SK-N-SH treated with all-trans-retinoic acid at 6 μM for 48 hours (cell line): ENCODE results near the gene POLQ.

Experiments
- ATAC-seq: fragments of 200-7000 bp; cut with Tn5 transposase; 3 replicates; pipeline ENCODE4 v1.9.1; 2020; ENCODE audit warnings: mild to moderate bottlenecking, moderate library complexity
- ARNTL ChIP-seq: fragments of 450-650 bp; formaldehyde crosslinking; IDR thresholded peaks from 2 replicates; pipeline ENCODE4 v1.5.0; 2020; ENCODE audit warnings: low read depth, mild to moderate bottlenecking, moderate library complexity, borderline replicate concordance
- BACH2 ChIP-seq: fragments of 250-450 bp; sonication (Bioruptor Pico); IDR thresholded peaks from 2 replicates; pipeline ENCODE4 v1.9.0; 2021; ENCODE audit warnings: mild to moderate bottlenecking, borderline replicate concordance
- CSDC2 ChIP-seq: fragments of 250-450 bp; sonication (Bioruptor Pico); IDR thresholded peaks from 2 replicates; pipeline ENCODE4 v1.5.0; 2020; ENCODE audit warnings: mild to moderate bottlenecking, moderate library complexity
- ESRRG ChIP-seq: fragments of 250-450 bp; sonication (Bioruptor Pico); IDR thresholded peaks from 2 replicates; pipeline ENCODE4 v1.6.1; 2021; ENCODE audit warnings: mild to moderate bottlenecking
- GLIS3 ChIP-seq: fragments of 250-450 bp; sonication (Bioruptor Pico); IDR thresholded peaks from 2 replicates; pipeline ENCODE4 v1.5.0; 2020; ENCODE audit warnings: mild to moderate bottlenecking, moderate library complexity
- OSR1 ChIP-seq: fragments of 250-450 bp; sonication (Bioruptor Pico); IDR thresholded peaks from 2 replicates; pipeline ENCODE4 v1.8.0; 2022; ENCODE audit warnings: moderate library complexity, mild to moderate bottlenecking, inconsistent platforms
- PATZ1 ChIP-seq: fragments of 250-450 bp; sonication (Bioruptor Pico); IDR thresholded peaks from 2 replicates; pipeline ENCODE4 v1.8.0; 2020; ENCODE audit warnings: mild to moderate bottlenecking, moderate library complexity, borderline replicate concordance
- PPARA ChIP-seq: fragments of 250-450 bp; sonication (Bioruptor Pico); IDR thresholded peaks from 2 replicates; pipeline ENCODE4 v1.5.0; 2020; ENCODE audit warnings: mild to moderate bottlenecking, borderline replicate concordance
- RARB ChIP-seq: fragments of 250-450 bp; sonication (Bioruptor Pico); IDR thresholded peaks from 2 replicates; pipeline ENCODE4 v1.8.0; 2021; ENCODE audit warnings: mild to moderate bottlenecking, moderate library complexity
- SNAI2 ChIP-seq: fragments of 250-450 bp; sonication (Bioruptor Pico); IDR thresholded peaks from 2 replicates; pipeline ENCODE4 v1.5.0; 2020; ENCODE audit warnings: mild to moderate bottlenecking, moderate library complexity
- TCF4 ChIP-seq: fragments of 250-450 bp; sonication (Bioruptor Pico); IDR thresholded peaks from 2 replicates; pipeline ENCODE4 v1.8.0; 2021; ENCODE audit warnings: mild to moderate bottlenecking, moderate library complexity, borderline replicate concordance
- TOX ChIP-seq: fragments of 250-450 bp; sonication (Bioruptor Pico); IDR thresholded peaks from 2 replicates; pipeline ENCODE4 v1.8.0; 2021; ENCODE audit warnings: mild to moderate bottlenecking, moderate library complexity, borderline replicate concordance
- TSHZ2 ChIP-seq: fragments of 250-450 bp; sonication (Bioruptor Pico); IDR thresholded peaks from 2 replicates; pipeline ENCODE4 v1.5.0; 2020; ENCODE audit warnings: mild to moderate bottlenecking, moderate library complexity
- ZC3H10 ChIP-seq: fragments of 250-450 bp; sonication (Bioruptor Pico); IDR thresholded peaks from 2 replicates; pipeline ENCODE4 v1.5.1; 2021; ENCODE audit warnings: mild to moderate bottlenecking, moderate library complexity
- ZFP3 ChIP-seq: fragments of 250-450 bp; sonication (Bioruptor Pico); IDR thresholded peaks from 2 replicates; pipeline ENCODE4 v1.5.0; 2020; ENCODE audit warnings: mild to moderate bottlenecking, moderate library complexity
- ZFP30 ChIP-seq: fragments of 450-650 bp; formaldehyde crosslinking; IDR thresholded peaks from 2 replicates; pipeline ENCODE4 v1.5.0; 2022; ENCODE audit warnings: mild to moderate bottlenecking, moderate library complexity
- ZNF565 ChIP-seq: fragments of 450-650 bp; formaldehyde crosslinking; conservative IDR thresholded peaks from 2 replicates; pipeline ENCODE4 v1.5.0; 2020; ENCODE audit warnings: low read depth, mild to moderate bottlenecking, moderate library complexity
- ZNF70 ChIP-seq: fragments of 450-650 bp; formaldehyde crosslinking; IDR thresholded peaks from 2 replicates; pipeline ENCODE4 v1.5.0; 2020; ENCODE audit warnings: mild to moderate bottlenecking, moderate library complexity
- ZNF8 ChIP-seq: fragments of 450-650 bp; formaldehyde crosslinking; IDR thresholded peaks from 2 replicates; pipeline ENCODE4 v1.5.0; 2020; ENCODE audit warnings: mild to moderate bottlenecking, moderate library complexity
- TF ChIP-seq, protein P1 (sequence below): fragments of 250-450 bp; sonication (Bioruptor Pico); IDR thresholded peaks from 2 replicates; pipeline ENCODE4 v1.8.0; 2021; ENCODE audit warnings: low read depth, mild to moderate bottlenecking, moderate library complexity, borderline replicate concordance
- TF ChIP-seq, protein P2 (sequence below): fragments of 250-450 bp; sonication (Bioruptor Pico); IDR thresholded peaks from 2 replicates; pipeline ENCODE4 v1.5.1; 2020; ENCODE audit warnings: low read depth, mild to moderate bottlenecking, moderate library complexity
- TF ChIP-seq, protein P3 (sequence below): fragments of 250-450 bp; sonication (Bioruptor Pico); IDR thresholded peaks from 2 replicates; pipeline ENCODE4 v1.5.1; 2021; ENCODE audit warnings: mild to moderate bottlenecking, moderate library complexity

The POLQ gene

DNA sequence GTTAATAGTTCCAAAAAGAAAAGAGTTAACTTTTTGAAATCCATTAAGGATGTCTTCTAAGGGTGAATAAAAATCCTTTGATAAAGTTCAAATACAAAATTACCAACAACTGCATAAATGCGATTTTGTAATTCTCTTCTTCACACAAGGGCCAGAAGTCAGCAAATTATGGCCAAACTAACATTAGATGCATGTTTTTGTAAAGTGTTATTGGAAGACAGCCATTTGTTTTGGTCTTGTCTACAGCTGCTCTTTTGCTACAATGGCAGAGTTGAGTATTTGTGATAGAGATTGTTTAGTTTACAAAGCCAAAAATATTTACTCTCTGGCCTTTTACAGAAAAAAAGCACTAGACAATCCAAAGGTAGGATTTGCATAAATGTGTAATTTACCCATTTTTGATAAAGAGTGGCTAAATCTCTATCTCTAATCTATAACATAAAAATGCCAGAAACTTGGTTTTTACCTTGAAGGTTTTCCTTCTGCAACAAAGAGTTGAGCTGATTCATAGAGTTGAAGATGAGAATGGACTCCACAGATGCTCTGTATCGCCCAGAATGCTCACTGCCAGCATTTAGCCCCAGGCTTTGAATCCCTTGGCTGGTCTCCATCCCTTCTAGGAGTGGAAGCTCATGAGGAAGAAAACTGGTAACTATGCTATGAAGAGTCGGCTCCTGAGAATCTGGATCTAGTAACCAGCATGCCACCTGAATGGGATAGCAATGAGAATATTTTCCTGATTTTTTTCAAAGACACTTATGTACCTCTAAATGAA is 64.5 kb downstream of the POLQ start:
- no peak for ATAC-seq
- TF ChIP-seq OSR1 (no peak), RARB (no peak), ZNF70 (CRISPR knock-in tag) (no peak), TOX (CRISPR knock-in tag) (no peak), PPARA (CRISPR knock-in tag) (no peak), CSDC2 (CRISPR knock-in tag) (no peak), ESRRG (CRISPR knock-in tag) (no peak), SNAI2 (no peak)

DNA sequence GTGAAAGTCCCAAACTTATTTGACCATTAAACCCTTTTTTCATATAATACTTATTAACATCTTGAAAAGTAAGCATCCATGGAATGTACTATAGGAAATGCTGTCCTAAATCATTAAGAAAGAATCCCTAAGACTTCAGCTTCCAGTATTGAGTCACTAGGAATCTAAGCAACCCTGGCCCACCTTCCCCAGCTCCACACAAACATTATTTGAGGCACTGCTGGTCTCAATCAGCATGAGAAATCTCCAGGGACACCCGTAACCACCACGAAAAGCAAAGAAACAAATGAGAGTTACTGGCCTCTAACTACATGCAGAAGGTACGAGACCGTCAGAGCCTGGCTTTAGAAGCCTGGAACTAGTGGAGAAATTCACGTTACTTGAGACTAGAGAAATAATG is 68.2 kb downstream of the POLQ start:
- ATAC-seq: peak; percentile 97
- TF ChIP-seq ZNF70 (CRISPR knock-in tag): no peak
- no peak for TF ChIP-seq GLIS3

DNA sequence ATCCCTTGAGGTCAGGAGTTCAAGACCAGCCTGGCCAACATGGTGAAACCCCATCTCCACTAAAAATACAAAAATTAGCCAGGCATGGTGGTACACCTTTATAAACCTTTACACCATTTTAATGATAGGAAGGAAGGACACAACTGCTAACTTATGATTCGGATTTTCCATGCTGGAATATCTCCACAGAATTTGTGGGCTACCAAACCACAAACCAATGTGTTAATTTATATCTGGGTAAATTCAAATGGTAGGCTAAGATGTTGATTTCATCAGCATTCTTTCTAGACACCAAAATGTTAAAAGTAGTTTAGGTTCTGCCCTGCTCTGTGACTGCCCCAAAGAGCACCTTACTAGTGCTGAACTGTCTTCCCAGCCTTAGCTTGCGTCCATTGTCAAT is 72.8 kb downstream of the POLQ start:
- TF ChIP-seq ZNF70 (CRISPR knock-in tag) (no peak), ZFP3 (no peak), PPARA (CRISPR knock-in tag) (no peak), PATZ1 (no peak), TCF4 (CRISPR knock-in tag) (no peak), RARB (no peak), OSR1 (no peak), ARNTL (CRISPR knock-in tag) (no peak), TSHZ2 (CRISPR knock-in tag) (no peak), ZFP30 (no peak), ZC3H10 (CRISPR knock-in tag) (no peak), ZNF8 (CRISPR knock-in tag) (no peak), TOX (CRISPR knock-in tag) (no peak), SNAI2 (no peak)
- TF ChIP-seq, protein P1, sequence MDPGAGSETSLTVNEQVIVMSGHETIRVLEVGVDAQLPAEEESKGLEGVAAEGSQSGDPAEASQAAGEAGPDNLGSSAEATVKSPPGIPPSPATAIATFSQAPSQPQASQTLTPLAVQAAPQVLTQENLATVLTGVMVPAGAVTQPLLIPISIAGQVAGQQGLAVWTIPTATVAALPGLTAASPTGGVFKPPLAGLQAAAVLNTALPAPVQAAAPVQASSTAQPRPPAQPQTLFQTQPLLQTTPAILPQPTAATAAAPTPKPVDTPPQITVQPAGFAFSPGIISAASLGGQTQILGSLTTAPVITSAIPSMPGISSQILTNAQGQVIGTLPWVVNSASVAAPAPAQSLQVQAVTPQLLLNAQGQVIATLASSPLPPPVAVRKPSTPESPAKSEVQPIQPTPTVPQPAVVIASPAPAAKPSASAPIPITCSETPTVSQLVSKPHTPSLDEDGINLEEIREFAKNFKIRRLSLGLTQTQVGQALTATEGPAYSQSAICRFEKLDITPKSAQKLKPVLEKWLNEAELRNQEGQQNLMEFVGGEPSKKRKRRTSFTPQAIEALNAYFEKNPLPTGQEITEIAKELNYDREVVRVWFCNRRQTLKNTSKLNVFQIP (CRISPR knock-in tag): no peak
- TF ChIP-seq, protein P2, sequence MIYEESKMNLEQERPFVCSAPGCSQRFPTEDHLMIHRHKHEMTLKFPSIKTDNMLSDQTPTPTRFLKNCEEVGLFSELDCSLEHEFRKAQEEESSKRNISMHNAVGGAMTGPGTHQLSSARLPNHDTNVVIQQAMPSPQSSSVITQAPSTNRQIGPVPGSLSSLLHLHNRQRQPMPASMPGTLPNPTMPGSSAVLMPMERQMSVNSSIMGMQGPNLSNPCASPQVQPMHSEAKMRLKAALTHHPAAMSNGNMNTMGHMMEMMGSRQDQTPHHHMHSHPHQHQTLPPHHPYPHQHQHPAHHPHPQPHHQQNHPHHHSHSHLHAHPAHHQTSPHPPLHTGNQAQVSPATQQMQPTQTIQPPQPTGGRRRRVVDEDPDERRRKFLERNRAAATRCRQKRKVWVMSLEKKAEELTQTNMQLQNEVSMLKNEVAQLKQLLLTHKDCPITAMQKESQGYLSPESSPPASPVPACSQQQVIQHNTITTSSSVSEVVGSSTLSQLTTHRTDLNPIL (CRISPR knock-in tag): no peak
- TF ChIP-seq, all 23 proteins: peak for 0
- no peak for ATAC-seq

- no peak for ATAC-seq
- TF ChIP-seq TSHZ2 (CRISPR knock-in tag) (no peak), ZNF565 (no peak), ZFP30 (no peak), GLIS3 (no peak), ARNTL (CRISPR knock-in tag) (no peak), BACH2 (CRISPR knock-in tag) (no peak), TCF4 (CRISPR knock-in tag) (no peak), ESRRG (CRISPR knock-in tag) (no peak), SNAI2 (no peak), ZNF8 (CRISPR knock-in tag) (no peak), ZC3H10 (CRISPR knock-in tag) (no peak), CSDC2 (CRISPR knock-in tag) (no peak)
- TF ChIP-seq, protein P3, sequence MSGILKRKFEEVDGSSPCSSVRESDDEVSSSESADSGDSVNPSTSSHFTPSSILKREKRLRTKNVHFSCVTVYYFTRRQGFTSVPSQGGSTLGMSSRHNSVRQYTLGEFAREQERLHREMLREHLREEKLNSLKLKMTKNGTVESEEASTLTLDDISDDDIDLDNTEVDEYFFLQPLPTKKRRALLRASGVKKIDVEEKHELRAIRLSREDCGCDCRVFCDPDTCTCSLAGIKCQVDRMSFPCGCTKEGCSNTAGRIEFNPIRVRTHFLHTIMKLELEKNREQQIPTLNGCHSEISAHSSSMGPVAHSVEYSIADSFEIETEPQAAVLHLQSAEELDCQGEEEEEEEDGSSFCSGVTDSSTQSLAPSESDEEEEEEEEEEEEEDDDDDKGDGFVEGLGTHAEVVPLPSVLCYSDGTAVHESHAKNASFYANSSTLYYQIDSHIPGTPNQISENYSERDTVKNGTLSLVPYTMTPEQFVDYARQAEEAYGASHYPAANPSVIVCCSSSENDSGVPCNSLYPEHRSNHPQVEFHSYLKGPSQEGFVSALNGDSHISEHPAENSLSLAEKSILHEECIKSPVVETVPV (CRISPR knock-in tag): no peak
- TF ChIP-seq, protein P2 (CRISPR knock-in tag): no peak
Measured at GRCh38 chr3:121467085-121467484, 78.7 kb downstream of the POLQ start.
